ENCODE data around the gene MED20. TPM values are rescaled to one million over a fixed set of nuclear protein-coding genes. Genes with fewer than 3 reads are reported as not detected.

Gene MED20
- total RNA-seq, 1 donor from 2014 or later = 19.8 TPM

- no peak for ATAC-seq (ENCODE audit: poor library complexity)
- intact Hi-C loops (cut with DNase I) = no loop called here
- DNase-seq = no peak
These were observed 42.7 kb downstream of the MED20 start for GRCh38 chr6:41878246-41878645.

- intact Hi-C loops (cut with DNase I) = no loop called here
- DNase-seq = no peak
- ATAC-seq (ENCODE audit: poor library complexity) = no peak
These were observed 43.8 kb downstream of the MED20 start for GRCh38 chr6:41877051-41877680.

GRCh38 chr6:41874741-41875140 lies 46.2 kb downstream of the MED20 start:
- DNase-seq = no peak
- intact Hi-C loops (cut with DNase I) = no loop called here
- ATAC-seq (ENCODE audit: poor library complexity) = no peak

GRCh38 chr6:41872147-41872546 lies 48.8 kb downstream of the MED20 start:
- intact Hi-C loops (cut with DNase I) = no loop called here
- no peak for ATAC-seq (ENCODE audit: poor library complexity)
- no peak for DNase-seq

- intact Hi-C loops (cut with DNase I) = no loop called here
- ATAC-seq (ENCODE audit: poor library complexity) = no peak
- DNase-seq = no peak
These were observed 49.2 kb downstream of the MED20 start for GRCh38 chr6:41871691-41872090.

GRCh38 chr6:41859356-41859755 lies 61.6 kb downstream of the MED20 start:
- ATAC-seq (ENCODE audit: poor library complexity) (no peak), DNase-seq (no peak)
- intact Hi-C loops (cut with DNase I) = no loop called here

- ATAC-seq (ENCODE audit: poor library complexity) = no peak
- intact Hi-C loops (cut with DNase I) = no loop called here
- DNase-seq = no peak
These were observed 62.2 kb downstream of the MED20 start for GRCh38 chr6:41858703-41859102.

Other genes starting within 250 kb of the MED20 start
- 40.7 TPM for gene TFEB, start 185.5 kb downstream of the MED20 start, total RNA-seq
- gene PGC, start 173.7 kb downstream of the MED20 start, total RNA-seq = not detected
- gene FRS3, start 141.2 kb downstream of the MED20 start, total RNA-seq = 4.8 TPM
- gene PRICKLE4, start 140.4 kb downstream of the MED20 start, total RNA-seq = 4.0 TPM
- gene TOMM6, start 133.4 kb downstream of the MED20 start, total RNA-seq = 218 TPM
- gene USP49, start 25.8 kb downstream of the MED20 start, total RNA-seq = 1.2 TPM
- gene BYSL, start 360 bp upstream of the MED20 start, total RNA-seq = 9.0 TPM
- gene CCND3, start 20.7 kb upstream of the MED20 start, total RNA-seq = 42.3 TPM
- 28.7 TPM for gene TAF8, start 129.4 kb upstream of the MED20 start, total RNA-seq
- gene C6orf132, start 221.5 kb upstream of the MED20 start, total RNA-seq = 1.9 TPM

Data from Right ventricle myocardium superior (tissue), 1 donor.